HG02970 (cell line): Measurements from ENCODE around the gene GPATCH2L.

ENCODE experiments used
- ATAC-seq: cut with Tn5 transposase; IDR thresholded peaks from one replicate; pipeline ENCODE4 v1.9.1; 2021; ENCODE audit warnings: mild to moderate bottlenecking, moderate library complexity, moderate number of reproducible peaks; ENCODE audit not compliant: unreplicated experiment, low FRiP score

The GPATCH2L gene

DNA sequence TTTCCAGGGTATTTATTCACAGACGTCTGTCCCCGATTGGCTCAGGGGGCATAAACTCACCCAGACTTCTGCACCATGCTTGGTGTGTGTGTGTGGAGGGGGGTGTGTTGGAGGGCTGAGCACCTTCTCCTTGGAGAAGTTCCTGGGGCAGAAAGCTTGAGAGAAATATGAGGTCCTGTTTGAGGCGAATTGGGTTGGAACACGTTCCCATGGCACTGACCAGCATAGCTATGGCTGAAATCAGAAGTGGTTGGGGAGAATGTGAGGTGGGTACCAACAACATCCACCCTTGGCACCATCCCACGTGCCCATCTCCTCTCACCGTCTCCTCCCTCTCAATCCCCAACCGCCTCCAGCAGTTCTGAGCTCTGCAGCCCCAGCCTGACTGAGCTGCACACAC, 16.0 kb upstream of the GPATCH2L start:
- ATAC-seq, result no peak

DNA sequence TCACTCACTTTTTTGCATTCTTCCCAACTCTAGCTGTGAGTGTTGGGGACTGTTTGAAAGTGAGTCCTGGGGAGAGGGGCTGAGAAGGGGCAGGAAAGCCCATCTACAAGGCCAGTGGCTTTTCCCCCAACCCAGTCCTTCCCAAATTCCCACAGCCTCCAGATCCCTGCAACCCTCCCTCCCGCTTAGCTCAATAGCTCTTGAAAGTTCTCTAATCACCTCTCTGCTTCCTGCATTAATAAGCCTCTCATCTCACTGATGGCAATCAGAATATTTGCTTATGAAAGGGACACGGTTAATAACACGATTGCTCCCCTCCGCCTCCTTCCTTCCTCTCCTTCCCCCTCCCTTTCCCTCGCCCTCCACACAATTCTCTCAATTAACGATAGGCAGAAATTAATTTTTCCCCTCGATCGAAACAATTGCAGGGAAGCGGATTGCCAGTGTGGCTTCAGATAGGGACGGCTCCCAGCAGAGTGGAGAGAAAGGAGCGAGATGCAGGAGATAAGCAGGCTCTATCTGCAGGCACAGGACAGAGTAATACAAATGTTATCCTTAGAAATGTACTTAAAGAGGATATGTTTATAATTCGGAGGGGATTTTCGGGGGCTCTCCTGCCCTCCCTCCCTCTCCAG, 15.1 kb upstream of the GPATCH2L start:
- no peak for ATAC-seq

DNA sequence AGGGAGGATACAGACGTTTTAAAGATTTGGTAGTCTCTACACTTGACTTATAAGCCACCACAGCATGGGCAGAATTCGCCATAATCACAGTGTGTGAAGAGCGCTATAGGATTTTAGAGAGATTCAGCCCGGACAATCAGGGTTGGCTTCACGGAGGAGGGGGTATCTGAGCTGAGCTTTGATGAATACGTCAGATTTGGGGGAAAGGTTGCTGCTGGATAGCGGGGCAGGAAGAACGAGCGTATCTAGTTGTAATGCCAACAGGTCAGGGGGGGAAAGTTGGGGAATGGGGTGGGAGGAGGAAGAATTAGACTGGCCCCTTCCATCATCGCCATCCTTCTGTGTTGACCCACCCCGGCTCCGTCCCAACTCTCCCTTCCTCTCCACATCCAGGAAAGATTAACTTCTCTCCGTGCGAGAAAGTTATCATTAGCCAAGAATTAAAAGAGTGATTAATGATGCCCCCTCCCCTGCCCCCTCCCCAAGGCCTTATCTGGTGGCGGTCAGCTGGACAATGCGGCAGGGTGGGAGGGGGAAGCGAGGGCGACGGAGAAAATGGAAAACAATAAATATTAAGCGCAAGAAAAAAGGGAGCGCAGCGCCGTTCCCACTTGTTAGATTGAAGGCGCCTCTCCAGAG, 13.5 kb upstream of the GPATCH2L start:
- ATAC-seq, result no peak

DNA sequence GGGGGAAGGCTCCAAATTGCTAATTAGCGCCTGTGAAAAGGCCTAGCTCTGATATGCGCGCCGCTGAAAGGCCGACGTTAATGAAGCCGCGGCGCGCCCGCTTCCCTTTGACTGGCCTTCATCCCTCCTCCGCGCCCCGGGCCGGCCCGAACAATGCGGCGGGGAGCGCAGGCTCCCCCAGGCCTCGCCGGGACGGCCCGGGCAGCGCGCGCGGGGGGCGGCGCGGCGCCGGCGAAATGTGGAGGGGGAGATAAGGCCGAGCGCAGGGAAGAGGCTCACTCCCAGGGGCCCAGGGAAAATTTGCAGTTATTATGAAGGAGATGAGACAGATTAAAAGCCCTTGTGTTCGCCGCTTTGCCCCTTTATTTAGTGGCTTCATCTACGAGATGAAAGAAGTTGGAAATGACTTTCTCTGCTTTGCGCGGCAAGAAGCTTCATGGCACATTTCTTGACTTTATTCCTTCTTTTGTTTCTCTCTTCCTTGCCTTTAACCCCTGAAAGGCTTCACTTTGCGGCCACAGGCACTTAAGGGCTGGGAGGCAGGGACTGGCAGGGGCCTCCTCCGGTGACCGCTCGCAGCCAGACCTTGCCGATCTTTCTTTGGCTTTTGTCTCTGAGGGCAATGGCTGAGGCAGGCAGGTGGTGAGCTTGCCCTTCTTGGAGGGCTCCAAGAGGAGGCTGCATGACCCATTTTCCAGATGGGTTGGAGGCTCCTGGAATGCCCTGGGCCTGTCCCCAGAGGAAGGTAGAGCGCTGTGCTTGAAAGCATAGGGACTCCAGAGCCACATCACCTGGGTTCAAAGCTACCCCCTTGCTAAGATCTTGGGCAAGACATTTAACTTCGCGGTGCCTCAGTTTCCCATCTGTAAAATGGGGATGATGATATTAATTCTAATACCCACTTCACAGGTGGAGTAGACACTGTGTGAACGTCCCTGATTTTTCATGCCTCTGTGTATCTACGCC, 12.7 kb upstream of the GPATCH2L start:
- no peak for ATAC-seq

DNA sequence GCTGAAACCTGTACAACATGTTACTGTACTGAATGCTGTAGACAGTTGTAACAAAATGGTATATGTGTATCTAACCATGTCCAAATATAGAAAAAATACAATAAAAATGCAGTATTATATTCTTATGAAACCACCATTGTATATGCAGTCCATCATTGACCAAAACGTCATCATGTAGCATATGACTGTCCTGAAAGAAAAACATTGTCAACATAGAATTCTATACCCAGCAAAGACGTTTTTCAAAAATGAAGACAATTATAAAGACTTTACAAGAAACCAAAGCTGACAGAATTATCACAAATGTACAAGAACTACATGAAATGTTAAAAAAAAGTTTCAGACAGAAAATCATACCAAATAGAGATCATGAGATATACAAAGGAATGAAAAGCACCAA, 8.1 kb upstream of the GPATCH2L start:
- ATAC-seq, result no peak

DNA sequence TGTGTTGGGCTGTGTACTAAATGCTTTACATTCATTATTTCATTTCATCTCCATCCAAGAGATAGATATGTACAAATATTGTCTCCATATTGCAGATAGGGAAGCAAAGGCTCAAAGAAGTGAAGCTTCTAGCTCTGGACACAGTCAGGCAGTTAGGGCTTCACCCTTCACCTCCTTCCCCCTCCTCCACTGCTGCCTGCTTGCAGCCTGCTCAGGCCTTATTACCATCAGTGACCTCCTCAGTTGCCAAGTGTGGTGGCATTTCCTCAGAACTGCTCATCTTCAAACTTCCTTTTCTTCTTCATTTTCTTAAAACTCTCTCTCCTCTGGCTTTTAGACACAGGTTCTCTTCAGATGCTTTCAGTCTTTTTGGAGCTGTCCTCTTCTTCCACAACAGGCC, 4.7 kb upstream of the GPATCH2L start:
- ATAC-seq, result no peak

DNA sequence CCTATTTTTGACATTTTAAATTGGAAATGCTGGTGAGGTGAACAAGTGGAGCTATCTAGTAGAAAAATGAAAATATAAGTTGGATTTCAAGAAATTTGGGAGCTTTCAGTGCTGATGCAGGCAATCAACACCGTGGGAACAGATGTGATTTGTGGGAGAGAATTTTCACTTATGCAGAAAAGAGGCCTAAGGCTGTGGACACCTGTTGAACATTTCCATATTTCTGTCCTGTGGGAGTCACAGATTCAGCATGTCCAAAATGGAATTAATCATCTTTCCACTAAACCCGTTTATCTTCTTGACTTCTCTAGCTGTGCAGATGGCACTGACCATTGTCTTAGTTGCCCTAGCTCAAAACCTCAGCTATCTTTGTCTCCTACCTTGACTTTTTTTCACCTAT, 2.5 kb upstream of the GPATCH2L start:
- no peak for ATAC-seq

DNA sequence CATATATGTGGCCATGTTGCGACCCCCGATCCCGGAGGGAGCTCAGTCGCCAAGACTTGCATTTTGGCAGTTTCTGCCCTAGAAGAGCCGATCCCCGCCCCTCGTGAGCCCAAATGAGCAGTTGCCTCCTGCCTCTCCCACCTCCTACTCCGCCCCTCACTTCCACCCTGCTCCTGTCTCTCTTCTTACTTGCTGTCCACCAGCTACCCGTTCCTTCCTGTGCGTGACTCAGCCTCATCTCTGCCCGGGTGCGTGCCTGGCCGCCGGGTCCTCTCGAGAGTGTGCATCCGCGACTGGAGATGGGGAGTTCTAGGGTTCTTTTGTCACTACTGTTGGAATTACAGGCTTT, 585 bp downstream of the GPATCH2L start:
- peak; percentile 34 for ATAC-seq

DNA sequence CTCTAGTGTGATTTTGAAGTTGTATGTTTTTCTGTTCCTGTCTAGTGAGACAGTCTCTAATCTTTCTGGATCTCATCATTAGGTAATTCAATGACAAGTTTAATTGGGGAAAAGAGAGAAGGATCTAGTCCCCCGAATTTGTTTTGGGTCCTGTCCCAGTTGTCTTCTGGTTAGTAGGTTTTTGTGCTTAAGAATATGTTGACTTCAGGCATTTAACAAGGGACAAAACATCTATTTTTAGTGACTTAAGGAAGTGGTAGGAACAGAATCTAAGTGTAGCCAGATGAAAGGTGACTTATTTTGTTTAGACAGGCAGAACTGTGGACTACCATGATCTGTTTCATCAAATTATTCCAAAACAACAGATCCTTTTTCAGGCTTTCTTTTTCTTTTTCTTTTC, 2.2 kb downstream of the GPATCH2L start:
- ATAC-seq, result no peak

DNA sequence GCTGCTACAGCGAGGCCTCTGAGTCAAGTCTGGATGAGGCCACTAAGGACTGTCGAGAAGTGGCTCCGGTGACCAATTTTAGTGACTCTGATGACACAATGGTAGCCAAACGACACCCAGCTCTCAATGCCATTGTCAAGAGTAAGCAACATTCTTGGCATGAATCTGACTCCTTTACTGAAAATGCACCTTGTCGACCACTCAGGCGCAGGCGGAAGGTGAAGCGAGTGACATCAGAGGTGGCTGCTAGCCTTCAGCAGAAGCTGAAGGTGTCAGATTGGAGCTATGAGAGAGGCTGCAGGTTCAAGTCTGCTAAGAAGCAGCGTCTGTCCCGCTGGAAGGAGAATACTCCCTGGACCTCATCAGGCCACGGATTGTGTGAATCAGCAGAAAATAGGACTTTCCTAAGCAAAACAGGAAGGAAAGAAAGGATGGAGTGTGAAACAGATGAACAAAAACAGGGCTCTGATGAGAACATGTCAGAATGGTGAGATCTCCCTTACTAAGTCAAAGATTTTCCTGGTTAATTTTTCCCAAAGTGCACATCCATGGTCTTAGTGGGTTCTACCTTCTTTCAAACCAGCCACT, 2.9 kb downstream of the GPATCH2L start:
- no peak for ATAC-seq

DNA sequence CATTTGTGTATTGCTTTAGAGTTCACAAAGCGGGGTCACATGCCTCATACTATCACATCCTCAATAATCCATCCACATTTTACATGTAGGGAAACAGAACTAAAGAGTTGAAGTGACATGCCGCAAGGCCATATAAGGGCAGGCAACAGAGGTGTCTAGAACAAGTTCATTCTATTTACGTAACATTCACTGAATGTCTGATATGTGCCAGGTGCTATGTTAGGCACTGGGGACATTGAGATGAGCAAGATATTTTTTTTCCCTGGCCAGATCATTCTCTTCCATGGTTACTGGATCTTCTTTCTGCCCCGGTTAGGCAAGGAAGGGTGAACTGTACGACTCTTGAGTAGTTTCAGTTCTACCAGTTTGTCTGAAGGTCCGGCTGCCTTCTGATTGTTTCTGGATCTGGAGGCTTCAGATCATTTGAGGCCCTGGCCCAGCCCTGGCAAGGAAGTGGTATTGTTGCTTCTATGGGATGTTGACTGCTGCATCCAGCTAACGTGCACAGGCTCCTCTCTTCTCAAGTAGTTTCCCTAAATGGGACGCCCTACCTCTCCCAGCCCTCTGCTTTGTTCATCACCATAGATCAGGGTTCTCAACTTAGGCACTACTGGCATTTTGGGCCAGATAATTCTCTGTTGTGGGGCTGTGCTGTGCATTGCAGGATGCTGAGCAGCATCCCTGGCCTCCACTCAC, 12.1 kb downstream of the GPATCH2L start:
- ATAC-seq, result no peak

DNA sequence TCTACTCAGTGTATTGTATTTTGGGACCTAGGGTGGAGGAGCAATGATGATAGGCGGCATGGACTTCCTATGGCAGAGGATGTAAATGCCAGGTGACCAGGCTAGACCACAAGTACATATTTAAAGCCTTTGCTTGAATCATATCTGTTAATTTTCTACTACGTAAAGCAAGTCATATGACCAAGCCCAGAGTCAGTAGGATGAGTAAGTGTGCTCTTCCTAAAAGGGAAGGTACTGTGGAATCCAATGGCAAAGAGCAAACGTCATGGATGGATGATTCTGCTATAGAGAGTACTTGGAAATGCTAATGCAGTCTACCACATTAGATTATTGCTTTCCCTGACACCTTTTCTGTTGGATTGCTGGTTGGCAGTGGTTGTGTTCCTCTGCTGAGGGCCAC, 16.8 kb downstream of the GPATCH2L start:
- no peak for ATAC-seq

DNA sequence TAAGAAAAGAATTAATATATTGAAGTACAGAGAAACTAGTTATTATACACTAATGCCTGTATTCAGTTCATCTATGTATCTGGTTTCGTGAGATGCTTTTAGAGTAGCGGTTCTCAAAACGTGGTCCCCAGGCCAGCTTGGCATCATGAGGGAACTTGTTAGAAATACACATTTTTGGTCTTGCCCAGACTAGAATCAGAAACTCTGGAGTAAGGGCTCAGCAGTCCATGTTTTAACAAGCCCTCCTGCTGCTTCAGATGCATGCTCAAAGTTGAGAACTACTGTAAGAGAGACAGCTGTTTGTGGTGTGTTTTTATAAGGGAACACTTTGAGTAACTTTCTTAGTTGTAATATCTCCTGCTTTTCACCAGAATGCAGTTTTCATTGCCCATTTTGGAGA, 18.1 kb downstream of the GPATCH2L start:
- no peak for ATAC-seq

DNA sequence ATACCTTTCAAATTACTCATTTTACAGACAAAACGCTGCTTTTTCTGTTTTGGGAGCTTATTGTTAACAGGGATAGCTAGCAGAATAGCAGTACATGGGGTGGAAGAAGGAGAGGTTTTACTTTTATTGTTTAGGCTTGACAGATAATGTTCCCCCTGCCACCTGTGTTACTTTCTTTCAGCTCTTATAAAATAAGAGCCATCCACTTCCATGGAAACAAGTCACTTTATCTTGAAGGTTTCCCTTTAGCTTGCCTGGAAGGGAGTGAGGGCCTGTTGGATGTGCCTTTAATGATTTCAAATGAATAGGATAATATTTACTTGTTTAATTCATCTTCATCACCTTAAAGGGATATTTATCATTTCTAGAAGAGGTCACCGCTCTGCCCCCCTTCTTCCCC, 23.3 kb downstream of the GPATCH2L start:
- no peak for ATAC-seq

DNA sequence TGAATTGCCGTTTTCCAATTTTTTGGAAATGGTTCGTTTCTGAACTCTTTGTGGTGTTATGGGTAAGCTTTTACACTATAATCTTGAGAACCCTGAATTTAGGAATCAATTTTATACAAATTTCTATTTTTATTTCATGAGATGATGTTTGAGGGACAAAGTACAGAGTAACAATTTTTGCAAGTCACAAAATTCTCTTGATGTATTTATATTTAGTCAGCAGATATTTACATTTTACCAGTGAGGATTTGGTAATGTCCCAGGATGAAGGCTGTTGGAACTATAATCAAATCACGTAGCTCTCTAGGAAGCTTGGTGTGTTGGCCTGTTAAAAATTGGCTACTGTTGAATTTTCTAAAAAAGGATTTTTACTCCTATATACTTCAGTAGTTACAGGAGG, 24.2 kb downstream of the GPATCH2L start:
- no peak for ATAC-seq

DNA sequence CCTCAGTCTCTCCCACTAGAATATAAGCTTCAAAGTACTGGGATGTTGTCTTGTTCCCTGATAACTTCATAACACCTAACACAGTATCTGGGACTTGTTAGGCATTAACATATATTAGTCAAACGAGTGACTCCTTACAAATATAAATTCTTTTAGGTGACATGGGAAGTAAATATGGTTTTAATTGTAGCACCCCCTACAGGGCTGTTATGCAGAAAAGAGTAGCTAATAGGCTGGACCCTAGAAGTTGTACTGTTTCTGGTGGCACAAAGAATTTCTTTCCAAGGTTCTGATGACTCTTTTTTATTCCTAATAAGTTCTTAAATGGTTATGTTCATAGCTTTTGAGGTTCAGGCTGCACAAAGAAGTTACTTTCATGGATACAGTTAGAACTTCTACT, 29.8 kb downstream of the GPATCH2L start:
- no peak for ATAC-seq

DNA sequence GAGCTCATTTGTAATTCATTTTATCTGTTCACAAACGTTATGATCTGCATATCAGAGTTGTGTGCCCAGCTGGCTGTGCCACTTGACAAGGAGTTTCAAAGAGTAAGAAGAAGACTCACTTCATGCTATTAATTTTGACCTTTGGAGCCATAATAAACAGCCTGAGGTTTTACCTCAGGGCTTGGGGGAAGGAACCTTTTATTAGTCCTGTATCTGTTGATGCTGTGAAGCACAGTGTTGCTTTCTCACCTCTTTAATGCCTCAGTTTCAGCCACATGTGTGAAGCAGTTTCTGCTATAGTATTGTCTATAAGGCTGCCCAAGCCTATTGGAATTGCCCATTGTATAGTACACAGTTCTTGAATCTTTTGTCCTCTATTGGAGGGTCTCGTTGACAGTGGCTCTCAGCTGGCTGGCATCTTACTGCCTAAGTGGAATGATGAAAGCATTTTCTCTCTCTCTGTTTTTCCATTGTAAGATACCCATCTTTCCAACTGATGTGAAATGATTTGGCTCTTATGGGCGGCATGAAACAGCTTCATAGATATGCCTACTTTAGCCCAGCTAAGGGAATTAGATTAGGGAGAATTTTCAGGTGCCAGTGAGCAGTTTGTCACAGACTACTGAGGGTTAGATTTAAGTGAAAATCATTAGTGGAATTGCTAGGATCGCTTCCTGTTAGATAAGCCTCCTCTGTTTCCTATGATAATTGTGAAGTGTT, 34.7 kb downstream of the GPATCH2L start:
- no peak for ATAC-seq

DNA sequence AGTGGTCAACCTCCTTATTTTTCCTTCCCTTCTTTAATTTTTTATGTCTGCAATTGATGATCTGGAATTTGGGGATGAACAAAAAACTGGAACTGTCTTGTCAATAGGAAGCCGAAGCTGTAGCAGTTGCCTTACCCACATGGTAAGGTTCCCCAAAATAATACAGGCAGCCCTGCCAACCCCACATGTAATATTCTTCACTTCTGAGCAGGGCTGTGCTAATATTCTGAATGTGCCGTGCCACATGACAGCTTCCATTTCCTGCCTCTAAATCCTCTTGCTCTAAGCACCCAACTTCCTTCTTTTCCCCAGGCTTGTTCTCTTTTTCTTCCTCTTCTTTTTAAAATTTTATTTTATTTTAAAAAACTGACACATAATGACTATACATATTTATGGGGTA, 39.6 kb downstream of the GPATCH2L start:
- no peak for ATAC-seq

DNA sequence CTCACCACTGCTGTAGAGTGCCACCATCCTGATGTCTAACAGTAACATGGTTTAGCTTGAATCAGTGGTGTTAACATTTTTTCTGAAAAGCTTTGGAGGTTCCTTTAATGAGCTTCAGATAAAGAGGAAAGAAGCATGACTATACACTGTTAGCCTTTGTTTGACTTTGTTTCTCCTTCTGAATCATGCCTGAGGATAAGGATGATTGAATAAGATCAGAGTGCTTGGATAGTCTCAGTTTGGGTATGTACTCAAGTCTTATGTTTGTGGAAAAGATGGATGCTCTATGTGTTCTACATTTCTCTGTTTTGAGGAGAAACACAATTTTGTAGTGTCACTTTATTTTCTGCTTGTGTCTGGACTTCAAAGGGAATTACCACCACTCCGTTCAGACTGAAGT, 42.0 kb downstream of the GPATCH2L start:
- no peak for ATAC-seq

DNA sequence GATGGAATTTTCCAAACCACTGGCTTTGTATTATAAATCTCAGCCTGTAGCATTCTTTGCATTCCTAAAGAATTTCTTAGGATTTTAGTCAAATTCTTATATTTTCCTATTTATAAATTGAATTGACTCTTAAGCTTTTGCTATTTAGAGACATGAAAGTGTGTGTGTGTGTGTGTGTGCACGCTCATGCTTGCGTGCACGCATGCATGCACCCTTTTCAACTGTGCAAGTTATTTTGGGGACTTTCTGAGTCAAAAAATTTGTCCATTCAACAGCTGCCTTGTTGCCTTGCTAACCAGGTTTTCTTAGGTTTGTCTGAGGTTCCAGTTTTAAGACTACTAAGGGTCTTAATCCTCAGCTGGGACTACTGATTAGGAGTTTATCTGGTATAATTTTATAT, 42.6 kb downstream of the GPATCH2L start:
- no peak for ATAC-seq
